HL-60 (cell line): ENCODE measurements around the gene CCDC146.
A peak's percentile ranks its signal among the peaks of the same experiment; 100 is the strongest.
"Not testable (repeated sequence)": the region's sequence is repeated elsewhere in the genome, so short reads cannot be mapped to it uniquely, and the experiment has no call there.

Experiments used
- DNase-seq, 2 experiments: peaks; one replicate each; pipeline ENCODE4 v3.0.0-alpha.2; 2010 to 2020; ENCODE audit warnings: low read depth in 1 of 2, low spot score in 1 of 2
- H3K27ac ChIP-seq: fragments of 250-450 bp; sonication (Bioruptor Pico); replicated peaks from 2 replicates; pipeline ENCODE4 v1.5.1; 2020; ENCODE audit warnings: mild to moderate bottlenecking, moderate library complexity
- H3K27me3 ChIP-seq: fragments of 250-450 bp; sonication (Bioruptor Pico); 2 replicates; pipeline ENCODE4 v1.5.1; 2021; ENCODE audit warnings: mild to moderate bottlenecking, moderate library complexity; ENCODE audit not compliant: insufficient read depth, poor library complexity, severe bottlenecking
- H3K4me3 ChIP-seq: replicated peaks from 2 replicates; pipeline ENCODE4 v1.5.1; 2011; ENCODE audit warnings: mild to moderate bottlenecking, control low read depth, low read length; ENCODE audit not compliant: insufficient read depth
- GABPA ChIP-seq: IDR thresholded peaks from 2 replicates; pipeline ENCODE4 v1.6.1; 2012; ENCODE audit warnings: low read depth
- long read RNA-seq: library from polyadenylated mRNA; unstranded; transcript quantifications from one replicate; pipeline ENCODE4 v2.0.0, GENCODE V29; 2020

CCDC146 gene
- long read RNA-seq, partial matches to known transcripts: 0 of 2 reads
- long read RNA-seq, other reads (novel, unspliced or antisense): 2 of 2 reads

- not testable (repeated sequence) for H3K27me3 ChIP-seq
- H3K27ac ChIP-seq: peak within 1 kb of the TSS; percentile 55
- TF ChIP-seq GABPA: peak; percentile 36; the same call in 1 of the 2 replicates
- DNase-seq: peak; percentile 98 to 100
- H3K4me3 ChIP-seq: peak within 1 kb of the TSS; percentile 94
Observed at GRCh38 chr7:77121860-77122681, at the start of gene CCDC146. TSS of gene CCDC146 (plus strand) at chr7:77122615. CDS start at chr7:77167669, 45,054 bp downstream.

GRCh38 chr7:77074786-77075396, 47.5 kb upstream of the CCDC146 start:
- not testable (repeated sequence) for H3K27ac ChIP-seq, H3K27me3 ChIP-seq, H3K4me3 ChIP-seq, DNase-seq

- H3K27me3 ChIP-seq, H3K27ac ChIP-seq, H3K4me3 ChIP-seq, DNase-seq: not testable (repeated sequence)
Observed at GRCh38 chr7:77077060-77077459, 45.4 kb upstream of the CCDC146 start.

DNA sequence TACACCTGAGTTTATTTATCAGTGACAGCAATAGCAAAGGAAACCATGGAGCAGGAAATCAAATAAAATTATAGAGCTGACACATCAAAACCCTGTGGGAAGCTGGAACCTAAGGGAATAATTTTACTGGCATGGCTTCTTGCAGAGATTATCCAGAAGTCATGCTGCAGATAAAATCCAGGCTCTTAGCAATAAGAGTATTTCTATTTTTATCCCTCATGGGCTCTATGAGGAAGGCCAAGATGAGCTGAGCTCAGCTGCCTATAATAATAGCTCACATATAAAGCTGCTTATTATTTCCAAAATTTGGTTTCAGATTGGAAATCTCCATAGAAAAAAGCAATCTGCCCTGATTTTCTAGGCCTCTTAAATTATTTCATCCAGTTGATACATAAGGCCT, 43.3 kb upstream of the CCDC146 start:
- H3K27me3 ChIP-seq, H3K27ac ChIP-seq, H3K4me3 ChIP-seq, DNase-seq: not testable (repeated sequence)

- H3K4me3 ChIP-seq, H3K27me3 ChIP-seq, DNase-seq, H3K27ac ChIP-seq: not testable (repeated sequence)
Observed at GRCh38 chr7:77079624-77080023, 42.8 kb upstream of the CCDC146 start.

DNA sequence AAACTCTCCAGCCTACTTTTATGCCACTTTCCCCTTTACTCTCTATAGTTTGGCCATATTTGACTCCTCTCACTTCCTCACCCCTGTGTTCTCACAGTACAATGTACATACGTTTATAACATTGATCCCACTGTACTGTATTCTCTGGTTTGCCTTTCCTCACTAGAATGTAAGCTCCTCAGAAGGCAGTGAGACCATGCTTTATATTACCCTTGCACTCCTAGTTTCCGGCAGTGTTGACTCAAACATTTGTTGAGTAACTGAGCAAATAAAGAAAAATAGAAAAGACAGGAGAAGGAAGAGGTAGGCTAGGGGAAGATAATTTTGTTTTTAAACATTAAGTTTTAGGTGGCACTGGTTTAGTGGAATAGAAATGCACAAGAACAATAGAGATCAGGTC, 42.2 kb upstream of the CCDC146 start:
- not testable (repeated sequence) for DNase-seq, H3K27ac ChIP-seq

DNA sequence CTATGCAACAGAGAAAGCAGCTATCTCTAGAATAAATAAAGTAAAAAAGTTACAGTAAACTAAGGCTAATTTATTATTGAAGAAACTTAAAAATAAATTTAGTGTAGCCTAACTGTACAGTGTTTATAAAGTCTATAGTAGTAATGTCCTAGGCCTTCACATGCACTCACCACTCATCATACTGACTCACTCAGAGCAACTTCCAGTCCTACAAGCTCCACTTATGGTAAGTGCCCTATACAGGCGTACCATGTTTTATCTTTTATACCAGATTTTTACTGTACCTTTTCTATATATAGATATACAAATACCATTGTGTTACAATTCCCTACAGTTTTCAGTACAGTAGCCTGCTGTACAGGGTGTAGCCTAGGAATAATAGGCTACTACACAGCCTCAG, 40.2 kb upstream of the CCDC146 start:
- not testable (repeated sequence) for DNase-seq, H3K27ac ChIP-seq, H3K27me3 ChIP-seq, H3K4me3 ChIP-seq

More for the DNA sequence above, 42.2 kb upstream of the CCDC146 start:
- H3K27me3 ChIP-seq, H3K4me3 ChIP-seq: not testable (repeated sequence)

DNA sequence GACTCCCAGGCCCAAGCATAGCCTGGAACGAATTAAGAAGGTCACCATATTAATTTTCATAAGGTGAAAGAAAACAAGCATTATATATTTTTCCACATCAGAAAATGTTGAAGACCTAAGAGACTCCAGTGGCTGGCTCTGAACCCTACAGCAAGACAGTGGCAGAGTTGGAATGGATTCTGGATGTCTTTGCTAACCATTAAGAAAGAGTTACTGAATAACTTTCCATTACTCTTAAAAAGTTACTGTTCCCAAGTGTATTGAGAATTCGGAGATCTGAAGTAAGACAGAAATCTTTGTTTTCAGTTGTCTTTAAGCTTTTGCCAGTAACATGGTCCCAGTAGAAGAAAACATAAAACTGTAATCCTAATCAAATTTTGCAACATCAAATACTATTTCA, 30.1 kb upstream of the CCDC146 start:
- H3K4me3 ChIP-seq, DNase-seq, H3K27ac ChIP-seq, H3K27me3 ChIP-seq: not testable (repeated sequence)

- DNase-seq, H3K4me3 ChIP-seq, H3K27me3 ChIP-seq, H3K27ac ChIP-seq: not testable (repeated sequence)
Observed at GRCh38 chr7:77100501-77100900, 21.9 kb upstream of the CCDC146 start.

GRCh38 chr7:77101187-77101586, 21.2 kb upstream of the CCDC146 start:
- not testable (repeated sequence) for H3K27me3 ChIP-seq, H3K27ac ChIP-seq, H3K4me3 ChIP-seq, DNase-seq

GRCh38 chr7:77102671-77103070, 19.7 kb upstream of the CCDC146 start:
- not testable (repeated sequence) for H3K27me3 ChIP-seq, H3K27ac ChIP-seq, DNase-seq, H3K4me3 ChIP-seq

DNA sequence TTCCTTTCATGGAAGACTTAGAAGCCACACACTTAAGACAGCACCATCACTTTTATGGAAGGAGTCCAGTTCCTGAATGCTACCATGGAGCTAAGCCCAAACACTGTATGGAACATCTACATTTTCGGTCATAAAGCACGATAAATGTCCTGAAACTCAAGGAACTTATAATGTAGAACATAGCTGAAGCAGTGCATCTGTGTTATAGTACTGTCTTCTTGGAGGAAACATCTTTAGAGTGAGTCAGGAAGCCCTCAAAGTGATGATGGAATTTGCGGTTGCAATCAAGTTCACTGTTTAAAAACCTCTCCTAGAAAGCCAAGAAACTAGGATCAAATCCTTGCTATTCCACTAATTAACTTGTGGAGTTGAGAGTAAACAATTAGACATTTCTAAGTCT, 16.5 kb upstream of the CCDC146 start:
- H3K27me3 ChIP-seq, H3K27ac ChIP-seq, H3K4me3 ChIP-seq, DNase-seq: not testable (repeated sequence)

DNA sequence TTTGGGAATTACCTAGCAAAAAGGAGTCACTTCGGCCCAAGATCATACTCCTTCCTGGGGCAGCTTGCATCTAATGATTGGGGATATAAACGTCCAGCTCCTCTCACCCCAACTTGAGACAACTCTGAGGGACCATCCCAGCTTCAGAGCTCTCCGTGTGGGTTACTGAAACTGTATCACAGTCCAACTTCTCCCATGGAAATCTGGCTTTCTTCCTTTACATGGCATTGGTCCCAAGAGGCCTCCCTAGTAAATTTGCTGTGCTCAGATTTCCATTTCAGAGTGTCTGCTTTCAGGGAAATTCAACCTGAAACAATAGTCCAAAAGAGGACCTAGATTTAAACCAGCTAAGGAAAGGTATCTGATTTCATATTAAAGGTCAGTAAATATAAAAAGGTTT, 14.8 kb upstream of the CCDC146 start:
- H3K27ac ChIP-seq, H3K27me3 ChIP-seq, DNase-seq, H3K4me3 ChIP-seq: not testable (repeated sequence)

DNA sequence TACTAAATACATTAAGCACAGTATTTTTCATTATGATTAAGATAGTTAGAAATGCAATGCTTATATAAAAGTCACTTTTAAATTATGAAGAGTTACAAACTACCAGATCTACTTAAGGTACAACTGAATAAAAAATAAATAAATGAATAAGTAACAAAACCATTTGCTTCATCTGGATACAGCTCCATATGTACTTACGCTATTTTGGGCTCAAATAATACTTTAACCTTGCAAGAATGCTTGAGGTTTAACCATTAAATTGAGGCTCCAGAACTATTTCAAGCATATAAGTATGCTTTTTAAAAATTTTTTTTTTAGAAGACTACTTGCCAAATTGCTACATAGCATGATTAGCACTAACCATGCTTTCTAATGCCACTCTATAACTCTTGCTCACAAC, 14.1 kb upstream of the CCDC146 start:
- not testable (repeated sequence) for H3K27me3 ChIP-seq, H3K4me3 ChIP-seq, H3K27ac ChIP-seq, DNase-seq

GRCh38 chr7:77112719-77113306, 9.6 kb upstream of the CCDC146 start:
- not testable (repeated sequence) for H3K27me3 ChIP-seq, H3K4me3 ChIP-seq, H3K27ac ChIP-seq, DNase-seq
